SK-N-SH treated with all-trans-retinoic acid at 6 μM for 48 hours (cell line): Measurements from ENCODE around the gene MYOCD.

Experiments used
- ARNTL ChIP-seq: fragments of 450-650 bp; formaldehyde crosslinking; IDR thresholded peaks from 2 replicates; pipeline ENCODE4 v1.5.0; 2020; ENCODE audit warnings: low read depth, mild to moderate bottlenecking, moderate library complexity, borderline replicate concordance
- GLIS3 ChIP-seq: fragments of 250-450 bp; sonication (Bioruptor Pico); IDR thresholded peaks from 2 replicates; pipeline ENCODE4 v1.5.0; 2020; ENCODE audit warnings: mild to moderate bottlenecking, moderate library complexity
- ISL1 ChIP-seq: fragments of 250-450 bp; sonication (Bioruptor Pico); IDR thresholded peaks from 2 replicates; pipeline ENCODE4 v2.1.2; 2022; ENCODE audit warnings: mild to moderate bottlenecking, moderate library complexity
- OSR1 ChIP-seq: fragments of 250-450 bp; sonication (Bioruptor Pico); IDR thresholded peaks from 2 replicates; pipeline ENCODE4 v1.8.0; 2022; ENCODE audit warnings: moderate library complexity, mild to moderate bottlenecking, inconsistent platforms
- ZC3H10 ChIP-seq: fragments of 250-450 bp; sonication (Bioruptor Pico); IDR thresholded peaks from 2 replicates; pipeline ENCODE4 v1.5.1; 2021; ENCODE audit warnings: mild to moderate bottlenecking, moderate library complexity
- ZFP3 ChIP-seq: fragments of 250-450 bp; sonication (Bioruptor Pico); IDR thresholded peaks from 2 replicates; pipeline ENCODE4 v1.5.0; 2020; ENCODE audit warnings: mild to moderate bottlenecking, moderate library complexity
- ZFP30 ChIP-seq: fragments of 450-650 bp; formaldehyde crosslinking; IDR thresholded peaks from 2 replicates; pipeline ENCODE4 v1.5.0; 2022; ENCODE audit warnings: mild to moderate bottlenecking, moderate library complexity
- ZNF70 ChIP-seq: fragments of 450-650 bp; formaldehyde crosslinking; IDR thresholded peaks from 2 replicates; pipeline ENCODE4 v1.5.0; 2020; ENCODE audit warnings: mild to moderate bottlenecking, moderate library complexity
- TF ChIP-seq, protein P1 (sequence below): fragments of 250-450 bp; sonication (Bioruptor Pico); IDR thresholded peaks from 2 replicates; pipeline ENCODE4 v1.8.0; 2020; ENCODE audit warnings: mild to moderate bottlenecking, moderate library complexity, borderline replicate concordance
- TF ChIP-seq, protein P2 (sequence below): fragments of 250-450 bp; sonication (Bioruptor Pico); IDR thresholded peaks from 2 replicates; pipeline ENCODE4 v1.8.0; 2021; ENCODE audit warnings: low read depth, mild to moderate bottlenecking, moderate library complexity, borderline replicate concordance
- TF ChIP-seq, protein P3 (sequence below): fragments of 250-450 bp; sonication (Bioruptor Pico); IDR thresholded peaks from 2 replicates; pipeline ENCODE4 v1.5.1; 2021; ENCODE audit warnings: mild to moderate bottlenecking, moderate library complexity

DNA sequence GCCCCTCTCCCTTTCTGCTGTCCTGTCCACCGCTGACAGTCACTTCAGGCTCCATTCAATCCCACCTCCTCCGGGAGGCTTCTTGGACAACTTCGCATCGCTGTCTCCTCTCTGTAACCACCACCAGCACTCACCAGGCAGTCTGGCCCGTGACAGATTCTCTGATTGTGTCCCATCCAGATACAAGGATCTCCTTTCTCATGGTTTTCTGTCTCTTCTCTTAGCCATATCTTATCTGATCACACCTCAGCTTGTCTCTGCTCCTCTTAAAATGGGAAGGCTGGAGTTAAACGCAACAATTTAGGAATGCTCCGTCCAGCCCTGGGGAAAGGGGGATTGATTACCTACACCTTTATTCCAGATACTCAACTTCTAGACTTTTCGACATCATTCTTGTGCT is 66.7 kb downstream of the MYOCD start:
- TF ChIP-seq, protein P1, sequence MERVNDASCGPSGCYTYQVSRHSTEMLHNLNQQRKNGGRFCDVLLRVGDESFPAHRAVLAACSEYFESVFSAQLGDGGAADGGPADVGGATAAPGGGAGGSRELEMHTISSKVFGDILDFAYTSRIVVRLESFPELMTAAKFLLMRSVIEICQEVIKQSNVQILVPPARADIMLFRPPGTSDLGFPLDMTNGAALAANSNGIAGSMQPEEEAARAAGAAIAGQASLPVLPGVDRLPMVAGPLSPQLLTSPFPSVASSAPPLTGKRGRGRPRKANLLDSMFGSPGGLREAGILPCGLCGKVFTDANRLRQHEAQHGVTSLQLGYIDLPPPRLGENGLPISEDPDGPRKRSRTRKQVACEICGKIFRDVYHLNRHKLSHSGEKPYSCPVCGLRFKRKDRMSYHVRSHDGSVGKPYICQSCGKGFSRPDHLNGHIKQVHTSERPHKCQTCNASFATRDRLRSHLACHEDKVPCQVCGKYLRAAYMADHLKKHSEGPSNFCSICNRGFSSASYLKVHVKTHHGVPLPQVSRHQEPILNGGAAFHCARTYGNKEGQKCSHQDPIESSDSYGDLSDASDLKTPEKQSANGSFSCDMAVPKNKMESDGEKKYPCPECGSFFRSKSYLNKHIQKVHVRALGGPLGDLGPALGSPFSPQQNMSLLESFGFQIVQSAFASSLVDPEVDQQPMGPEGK (CRISPR knock-in tag): no peak
- TF ChIP-seq ZFP30 (CRISPR knock-in tag) (no peak), ZNF70 (no peak), GLIS3 (no peak), ZFP3 (CRISPR knock-in tag) (no peak), ARNTL (CRISPR knock-in tag) (no peak), ISL1 (CRISPR knock-in tag) (no peak), ZC3H10 (CRISPR knock-in tag) (no peak), OSR1 (CRISPR knock-in tag) (no peak)
- TF ChIP-seq, protein P2, sequence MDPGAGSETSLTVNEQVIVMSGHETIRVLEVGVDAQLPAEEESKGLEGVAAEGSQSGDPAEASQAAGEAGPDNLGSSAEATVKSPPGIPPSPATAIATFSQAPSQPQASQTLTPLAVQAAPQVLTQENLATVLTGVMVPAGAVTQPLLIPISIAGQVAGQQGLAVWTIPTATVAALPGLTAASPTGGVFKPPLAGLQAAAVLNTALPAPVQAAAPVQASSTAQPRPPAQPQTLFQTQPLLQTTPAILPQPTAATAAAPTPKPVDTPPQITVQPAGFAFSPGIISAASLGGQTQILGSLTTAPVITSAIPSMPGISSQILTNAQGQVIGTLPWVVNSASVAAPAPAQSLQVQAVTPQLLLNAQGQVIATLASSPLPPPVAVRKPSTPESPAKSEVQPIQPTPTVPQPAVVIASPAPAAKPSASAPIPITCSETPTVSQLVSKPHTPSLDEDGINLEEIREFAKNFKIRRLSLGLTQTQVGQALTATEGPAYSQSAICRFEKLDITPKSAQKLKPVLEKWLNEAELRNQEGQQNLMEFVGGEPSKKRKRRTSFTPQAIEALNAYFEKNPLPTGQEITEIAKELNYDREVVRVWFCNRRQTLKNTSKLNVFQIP (CRISPR knock-in tag): no peak
- TF ChIP-seq, protein P3, sequence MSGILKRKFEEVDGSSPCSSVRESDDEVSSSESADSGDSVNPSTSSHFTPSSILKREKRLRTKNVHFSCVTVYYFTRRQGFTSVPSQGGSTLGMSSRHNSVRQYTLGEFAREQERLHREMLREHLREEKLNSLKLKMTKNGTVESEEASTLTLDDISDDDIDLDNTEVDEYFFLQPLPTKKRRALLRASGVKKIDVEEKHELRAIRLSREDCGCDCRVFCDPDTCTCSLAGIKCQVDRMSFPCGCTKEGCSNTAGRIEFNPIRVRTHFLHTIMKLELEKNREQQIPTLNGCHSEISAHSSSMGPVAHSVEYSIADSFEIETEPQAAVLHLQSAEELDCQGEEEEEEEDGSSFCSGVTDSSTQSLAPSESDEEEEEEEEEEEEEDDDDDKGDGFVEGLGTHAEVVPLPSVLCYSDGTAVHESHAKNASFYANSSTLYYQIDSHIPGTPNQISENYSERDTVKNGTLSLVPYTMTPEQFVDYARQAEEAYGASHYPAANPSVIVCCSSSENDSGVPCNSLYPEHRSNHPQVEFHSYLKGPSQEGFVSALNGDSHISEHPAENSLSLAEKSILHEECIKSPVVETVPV (CRISPR knock-in tag): no peak
